Brain pericyte (primary cell): Measurements from ENCODE around the gene SETD6.
A peak's percentile ranks its signal among the peaks of the same experiment; 100 is the strongest.
"Not testable (repeated sequence)": the region's sequence is repeated elsewhere in the genome, so short reads cannot be mapped to it uniquely, and the experiment has no call there.

Experiments used
- DNase-seq: peaks from one replicate; pipeline ENCODE4 v3.0.0-alpha.2; 2012; ENCODE audit warnings: low read depth, low spot score

SETD6 gene, protein sequence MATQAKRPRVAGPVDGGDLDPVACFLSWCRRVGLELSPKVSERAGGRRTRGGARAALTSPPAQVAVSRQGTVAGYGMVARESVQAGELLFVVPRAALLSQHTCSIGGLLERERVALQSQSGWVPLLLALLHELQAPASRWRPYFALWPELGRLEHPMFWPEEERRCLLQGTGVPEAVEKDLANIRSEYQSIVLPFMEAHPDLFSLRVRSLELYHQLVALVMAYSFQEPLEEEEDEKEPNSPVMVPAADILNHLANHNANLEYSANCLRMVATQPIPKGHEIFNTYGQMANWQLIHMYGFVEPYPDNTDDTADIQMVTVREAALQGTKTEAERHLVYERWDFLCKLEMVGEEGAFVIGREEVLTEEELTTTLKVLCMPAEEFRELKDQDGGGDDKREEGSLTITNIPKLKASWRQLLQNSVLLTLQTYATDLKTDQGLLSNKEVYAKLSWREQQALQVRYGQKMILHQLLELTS

GRCh38 chr16:58515125-58515870 lies at the start of gene SETD6:
SETD6 (plus strand) TSS chr16:58515517; CDS start chr16:58515538, 21 bp downstream.
- peak; percentile 75 for DNase-seq

DNA sequence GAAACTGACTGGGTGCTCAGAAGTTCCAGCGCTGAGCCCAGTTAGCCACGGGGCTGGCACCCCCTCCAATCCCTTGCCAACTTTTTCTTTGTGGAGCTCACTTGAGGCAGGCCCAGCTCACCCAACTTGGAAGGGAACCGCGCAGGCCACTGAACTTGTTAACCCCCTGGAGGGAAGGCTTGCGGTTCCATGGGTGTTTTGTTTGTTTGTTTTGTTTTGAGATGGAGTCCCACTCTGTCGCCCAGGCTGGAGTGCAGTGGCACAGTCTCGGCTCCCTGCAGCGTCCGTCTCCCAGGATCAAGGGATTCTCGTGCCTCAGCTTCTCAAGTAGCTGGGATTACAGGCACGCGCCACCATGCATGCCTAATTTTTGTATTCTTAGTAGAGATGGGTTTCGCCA lies 49.5 kb upstream of the SETD6 start:
- DNase-seq, result no peak

GRCh38 chr16:58466396-58466795 lies 48.9 kb upstream of the SETD6 start:
- no peak for DNase-seq

DNA sequence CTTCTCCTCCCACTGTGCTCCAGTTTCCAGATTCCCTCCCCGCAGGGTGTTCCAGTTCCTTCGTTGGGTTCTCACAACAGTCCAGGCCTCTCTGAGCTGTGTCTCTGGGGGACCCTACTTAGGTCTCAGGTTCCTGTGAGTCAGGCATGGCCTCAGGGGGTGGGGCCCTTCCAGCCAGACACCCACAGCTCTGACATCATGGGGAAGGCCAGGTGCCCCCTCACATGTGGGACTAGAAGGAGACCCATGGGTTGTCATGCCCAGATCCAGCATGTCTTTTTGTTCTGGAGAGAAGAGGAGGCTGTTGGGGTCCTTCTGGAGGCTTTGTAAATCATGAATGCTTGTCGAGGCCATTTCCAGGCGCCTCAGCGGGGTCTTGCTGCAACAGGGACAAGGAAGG lies 47.4 kb upstream of the SETD6 start:
- DNase-seq, result no peak

DNA sequence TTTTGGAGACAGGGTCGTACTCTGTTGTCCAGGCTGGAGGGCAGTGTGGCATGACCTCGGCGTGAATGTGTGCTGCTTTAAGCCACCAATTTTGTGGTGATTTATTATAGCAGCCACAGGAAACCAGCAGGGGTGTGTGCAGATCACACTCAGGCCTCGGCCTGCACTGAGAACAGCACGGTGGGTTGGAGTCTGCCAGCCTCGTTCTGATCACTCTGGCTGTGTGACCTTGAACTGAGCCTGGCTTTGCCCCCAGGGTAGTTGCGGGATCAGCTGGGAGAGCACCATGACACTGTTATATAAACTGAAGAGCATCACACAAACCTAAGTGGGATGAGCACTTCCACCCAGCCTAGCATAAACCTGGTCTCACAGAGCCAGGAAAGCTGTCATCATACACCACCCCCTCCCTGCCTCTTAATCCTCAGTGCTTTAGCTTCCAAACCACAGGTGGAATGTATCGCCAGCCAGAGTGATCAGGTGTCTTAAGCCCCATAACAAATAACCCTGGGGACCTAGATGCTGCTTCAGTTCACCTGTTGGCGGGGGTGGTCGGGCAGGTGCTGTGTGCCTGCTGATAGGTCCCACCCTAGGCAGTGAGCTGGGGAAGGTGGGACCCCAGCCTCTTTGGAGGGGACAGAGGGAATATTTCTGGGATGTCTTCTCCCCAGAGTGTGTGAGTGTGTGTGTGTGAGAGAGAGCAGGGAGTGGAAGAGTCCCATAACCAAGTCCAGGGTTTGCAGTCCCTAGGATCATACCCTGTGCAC lies 43.9 kb upstream of the SETD6 start:
- DNase-seq, result no peak

DNA sequence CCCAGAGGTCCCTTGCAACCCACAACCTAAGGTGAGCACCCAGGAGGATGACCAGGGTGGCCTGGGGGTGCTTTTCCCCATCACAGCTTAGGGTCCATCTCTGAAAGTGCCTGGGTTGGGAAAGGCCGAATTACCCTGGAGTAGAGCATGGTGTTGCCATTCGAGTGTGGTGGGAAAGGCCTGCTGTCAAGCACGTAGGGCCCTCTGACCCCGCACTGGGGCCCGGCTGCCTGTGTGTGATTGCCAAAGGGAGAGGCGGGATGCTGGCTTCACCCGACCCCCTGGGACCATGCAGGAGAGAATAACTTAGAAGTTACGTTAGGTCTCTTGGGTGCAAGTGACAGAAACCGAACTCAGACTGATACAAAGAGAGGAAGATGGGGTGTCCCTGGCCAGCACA lies 43.1 kb upstream of the SETD6 start:
- no peak for DNase-seq

- no peak for DNase-seq
Measured at GRCh38 chr16:58472827-58473226, 42.5 kb upstream of the SETD6 start.

GRCh38 chr16:58474296-58474695 lies 41.0 kb upstream of the SETD6 start:
- no peak for DNase-seq

- no peak for DNase-seq
Measured at GRCh38 chr16:58475091-58475619, 40.2 kb upstream of the SETD6 start.

DNA sequence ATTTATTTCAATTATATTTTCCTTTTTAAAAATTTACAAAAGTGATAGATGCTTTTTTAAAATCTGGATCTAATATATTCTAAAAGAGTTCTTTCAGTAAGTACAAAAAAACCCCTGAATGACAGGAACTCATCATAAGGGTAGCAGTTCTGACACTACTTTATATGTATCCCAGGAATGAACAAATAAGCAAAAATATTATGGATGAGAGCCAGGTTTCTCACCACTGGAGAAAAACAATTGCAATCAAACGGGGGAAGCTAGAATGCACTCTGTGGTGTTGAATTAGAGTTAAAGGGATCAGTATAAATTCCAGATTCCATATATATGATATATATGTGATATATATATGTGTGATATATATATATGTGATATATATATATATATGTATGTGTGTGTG lies 38.5 kb upstream of the SETD6 start:
- no peak for DNase-seq

- DNase-seq, result no peak
Measured at GRCh38 chr16:58478427-58478826, 36.9 kb upstream of the SETD6 start.

DNA sequence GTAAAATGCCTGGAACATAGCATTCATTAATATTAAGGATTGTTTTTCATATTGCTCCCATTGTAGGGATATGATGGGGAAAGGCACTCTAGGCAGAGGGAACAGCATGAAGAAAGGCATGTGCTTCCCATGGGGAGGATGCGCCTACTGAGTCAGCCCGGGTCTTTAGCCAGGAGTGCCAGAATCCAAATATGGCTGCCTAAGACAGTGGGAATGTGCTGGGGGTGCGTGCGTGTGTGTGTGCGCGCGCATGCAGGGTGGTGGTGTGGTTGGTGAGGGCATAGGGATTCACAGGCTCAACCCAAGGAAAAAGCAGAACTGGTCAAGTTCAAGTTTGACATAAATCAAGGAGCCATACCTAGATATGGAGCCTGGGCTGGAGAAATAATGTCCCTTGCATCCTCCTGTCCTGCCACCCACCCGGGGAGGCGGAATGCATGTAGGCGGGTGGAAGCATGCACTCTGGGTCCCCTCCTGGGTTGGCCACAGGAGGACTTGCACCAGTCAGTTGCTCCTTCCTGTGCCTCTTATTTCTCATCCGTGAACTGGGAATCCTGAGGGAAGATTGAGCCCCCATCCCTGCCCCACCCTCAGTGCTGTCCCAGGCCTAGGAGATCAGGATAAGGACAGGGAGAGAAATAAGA lies 34.0 kb upstream of the SETD6 start:
- no peak for DNase-seq

DNA sequence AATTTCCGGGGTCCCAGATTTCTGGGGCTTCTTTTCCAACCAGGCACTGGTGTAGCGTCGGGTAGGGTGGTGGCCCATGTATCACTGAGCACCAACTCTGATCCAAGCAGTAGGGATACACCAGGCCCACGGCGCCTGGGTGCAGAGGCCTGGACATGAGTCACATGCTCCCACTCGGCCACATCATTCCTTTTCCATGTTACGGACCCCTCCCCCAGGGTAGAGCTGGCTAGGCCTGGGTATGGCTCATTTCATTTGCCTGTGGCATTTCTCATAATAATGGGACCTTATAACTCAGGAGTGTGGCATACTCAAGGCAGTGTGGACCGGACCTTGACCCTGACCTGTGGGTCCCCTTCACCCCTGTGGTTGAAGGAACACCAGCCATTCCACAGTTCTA lies 33.4 kb upstream of the SETD6 start:
- DNase-seq, result no peak

DNA sequence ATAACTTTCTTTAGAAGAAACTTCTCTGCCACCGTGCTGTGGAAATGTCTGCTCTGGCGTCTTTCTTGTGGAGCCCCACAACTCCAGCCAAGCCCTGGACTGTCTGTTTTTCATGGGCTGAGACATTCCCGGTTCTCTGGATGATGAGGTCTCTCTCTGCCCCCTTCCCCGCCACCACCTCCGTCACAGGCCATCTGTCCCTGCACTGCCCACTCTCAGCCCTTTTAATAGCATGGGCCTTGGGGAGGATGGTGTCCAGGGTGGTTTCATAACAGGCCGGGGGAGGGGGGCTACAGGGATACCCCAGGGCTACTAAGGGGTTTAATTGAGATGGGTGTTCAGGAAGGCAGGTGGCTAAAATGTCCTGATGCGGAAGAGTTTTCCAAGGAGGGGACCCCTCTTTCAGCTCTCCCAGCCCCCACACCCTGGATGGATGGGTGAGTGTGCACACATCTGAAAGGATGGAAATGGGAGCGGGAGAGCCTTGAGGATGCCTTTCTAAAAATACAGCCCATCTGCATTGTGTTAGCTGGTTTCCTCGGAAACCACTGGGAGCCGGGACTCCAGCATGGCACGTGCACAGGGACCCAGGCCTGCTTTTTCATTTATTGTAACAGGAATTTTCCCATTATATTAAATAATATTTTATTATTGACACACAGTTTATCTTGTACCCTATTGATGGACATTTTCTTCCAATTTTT lies 30.0 kb upstream of the SETD6 start:
- DNase-seq, result no peak

DNA sequence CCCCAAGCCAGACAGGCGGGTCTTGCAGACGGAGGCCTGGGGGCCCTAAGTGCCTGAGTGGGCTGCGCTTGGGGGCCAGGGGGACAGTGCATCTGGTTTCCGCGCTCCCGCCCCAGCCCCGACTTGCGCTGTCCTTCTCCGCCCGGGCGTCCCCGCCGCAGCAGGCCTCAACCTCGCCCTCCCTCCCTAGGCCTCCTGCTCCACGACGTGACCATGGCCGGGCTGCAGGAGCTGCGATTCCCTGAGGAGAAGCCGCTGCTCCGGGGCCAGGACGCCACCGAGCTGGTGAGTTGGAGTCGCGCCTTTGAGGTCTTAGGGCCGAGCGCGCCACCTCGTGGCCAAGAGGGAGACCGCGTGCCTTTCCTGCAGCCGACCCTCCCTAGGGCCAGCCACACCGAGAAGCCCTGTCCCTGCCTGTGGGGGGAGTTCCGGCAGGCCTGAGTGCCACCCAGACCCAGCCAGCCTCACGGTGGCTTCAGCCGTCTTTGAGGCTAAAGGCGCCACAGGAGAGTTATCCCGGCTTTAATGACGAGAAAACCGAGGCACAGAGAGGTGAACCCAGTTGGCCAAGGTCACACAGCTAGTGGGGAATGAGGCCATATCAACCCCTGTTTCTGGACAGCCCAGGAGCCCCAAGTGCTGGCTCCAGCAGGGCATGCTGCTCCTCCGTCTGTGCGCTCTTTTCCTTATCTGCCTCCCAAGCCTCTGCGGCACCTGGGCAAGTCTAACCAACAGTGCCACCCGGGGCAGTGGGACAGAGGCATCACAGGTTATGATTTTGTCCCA lies 27.6 kb upstream of the SETD6 start:
- DNase-seq, result no peak

GRCh38 chr16:58488531-58488930 lies 26.8 kb upstream of the SETD6 start:
- no peak for DNase-seq

- no peak for DNase-seq
Measured at GRCh38 chr16:58490065-58490464, 25.3 kb upstream of the SETD6 start.

GRCh38 chr16:58490539-58490938 lies 24.8 kb upstream of the SETD6 start:
- not testable (repeated sequence) for DNase-seq

- no peak for DNase-seq
Measured at GRCh38 chr16:58492066-58492465, 23.3 kb upstream of the SETD6 start.

DNA sequence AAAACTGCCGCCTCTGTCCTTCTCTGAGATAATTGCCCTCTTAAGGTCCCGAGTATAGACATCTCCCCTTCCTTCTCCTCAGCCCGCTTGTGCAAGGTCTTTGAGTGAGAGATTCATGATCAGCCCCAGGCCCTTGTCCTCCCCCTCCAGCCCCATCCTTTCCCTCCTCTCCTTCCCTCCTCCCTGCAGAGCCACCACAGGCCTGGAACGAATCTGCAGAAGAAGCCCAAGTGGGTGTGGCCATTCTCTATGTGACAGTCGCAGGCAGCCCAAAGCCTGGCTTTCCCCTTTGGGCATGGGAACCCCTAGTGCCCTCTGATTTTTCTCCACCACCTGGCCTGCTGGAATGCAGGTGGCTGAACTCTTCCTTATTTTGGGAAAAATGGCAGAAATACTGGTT lies 22.6 kb upstream of the SETD6 start:
- DNase-seq, result no peak
